HG02938 (cell line): ENCODE data around the gene TNKS2.
"Not testable (repeated sequence)": the region's sequence is repeated elsewhere in the genome, so short reads cannot be mapped to it uniquely, and the experiment has no call there.

Experiments
- ATAC-seq: cut with Tn5 transposase; IDR thresholded peaks from one replicate; pipeline ENCODE4 v1.9.1; 2021; ENCODE audit warnings: mild to moderate bottlenecking, moderate library complexity; ENCODE audit not compliant: unreplicated experiment

TNKS2 gene

GRCh38 chr10:91797874-91798648 is at the start of gene TNKS2:
TNKS2 (plus strand) TSS chr10:91798426; CDS start chr10:91798691, 265 bp downstream.
- ATAC-seq, result peak; percentile 62

GRCh38 chr10:91749592-91749991 is 48.6 kb upstream of the TNKS2 start:
- not testable (repeated sequence) for ATAC-seq

GRCh38 chr10:91756286-91756685 is 41.9 kb upstream of the TNKS2 start:
- ATAC-seq, result no peak

- ATAC-seq, result no peak
Measured at GRCh38 chr10:91758303-91759146, 39.7 kb upstream of the TNKS2 start.

GRCh38 chr10:91759581-91759986 is 38.6 kb upstream of the TNKS2 start:
- ATAC-seq, result no peak

- ATAC-seq, result no peak
Measured at GRCh38 chr10:91761721-91762120, 36.5 kb upstream of the TNKS2 start.

GRCh38 chr10:91762878-91763277 is 35.3 kb upstream of the TNKS2 start:
- no peak for ATAC-seq

GRCh38 chr10:91766676-91767075 is 31.6 kb upstream of the TNKS2 start:
- no peak for ATAC-seq

GRCh38 chr10:91768123-91768522 is 30.1 kb upstream of the TNKS2 start:
- no peak for ATAC-seq

- ATAC-seq, result no peak
Measured at GRCh38 chr10:91771907-91772306, 26.3 kb upstream of the TNKS2 start.

GRCh38 chr10:91772461-91772860 is 25.8 kb upstream of the TNKS2 start:
- ATAC-seq, result no peak

GRCh38 chr10:91772869-91773268 is 25.4 kb upstream of the TNKS2 start:
- ATAC-seq, result no peak

GRCh38 chr10:91774571-91774970 is 23.7 kb upstream of the TNKS2 start:
- no peak for ATAC-seq

GRCh38 chr10:91775731-91776130 is 22.5 kb upstream of the TNKS2 start:
- no peak for ATAC-seq

- no peak for ATAC-seq
Measured at GRCh38 chr10:91776266-91776665, 22.0 kb upstream of the TNKS2 start.

- no peak for ATAC-seq
Measured at GRCh38 chr10:91778485-91778884, 19.7 kb upstream of the TNKS2 start.

GRCh38 chr10:91779011-91779605 is 19.1 kb upstream of the TNKS2 start:
- ATAC-seq, result no peak

- ATAC-seq, result no peak
Measured at GRCh38 chr10:91782539-91782938, 15.7 kb upstream of the TNKS2 start.

- ATAC-seq, result no peak
Measured at GRCh38 chr10:91785830-91786229, 12.4 kb upstream of the TNKS2 start.

- no peak for ATAC-seq
Measured at GRCh38 chr10:91787258-91787657, 11.0 kb upstream of the TNKS2 start.

- ATAC-seq, result no peak
Measured at GRCh38 chr10:91787810-91788209, 10.4 kb upstream of the TNKS2 start.

- no peak for ATAC-seq
Measured at GRCh38 chr10:91788527-91788926, 9.7 kb upstream of the TNKS2 start.
